NB4 (cell line): ENCODE measurements around the gene AMOTL1.
A peak's percentile ranks its signal among the peaks of the same experiment; 100 is the strongest.

Experiments
- CTCF ChIP-seq: IDR thresholded peaks from one replicate; pipeline ENCODE4 v1.5.1; 2012; ENCODE audit warnings: low read depth, low read length
- MAX ChIP-seq: IDR thresholded peaks from 2 replicates; pipeline ENCODE4 v1.6.1; 2011; ENCODE audit warnings: low read depth, low read length
- MYC ChIP-seq: IDR thresholded peaks from 2 replicates; pipeline ENCODE4 v1.6.1; 2011; ENCODE audit warnings: low read depth, low read length
- POLR2A ChIP-seq: IDR thresholded peaks from 2 replicates; pipeline ENCODE4 v1.6.1; 2011; ENCODE audit warnings: mild to moderate bottlenecking; ENCODE audit not compliant: insufficient read length; ENCODE audit errors: extremely low read depth

GRCh38 chr11:94897330-94897768 is 129.2 kb downstream of the AMOTL1 start:
- TF ChIP-seq POLR2A (no peak), CTCF (peak; percentile 94), MAX (peak; percentile 73), MYC (no peak)
